Measurements from ENCODE around the gene AFF3.
"Not testable (repeated sequence)": the region's sequence is repeated elsewhere in the genome, so short reads cannot be mapped to it uniquely, and the experiment has no call there.

Gene AFF3

DNA sequence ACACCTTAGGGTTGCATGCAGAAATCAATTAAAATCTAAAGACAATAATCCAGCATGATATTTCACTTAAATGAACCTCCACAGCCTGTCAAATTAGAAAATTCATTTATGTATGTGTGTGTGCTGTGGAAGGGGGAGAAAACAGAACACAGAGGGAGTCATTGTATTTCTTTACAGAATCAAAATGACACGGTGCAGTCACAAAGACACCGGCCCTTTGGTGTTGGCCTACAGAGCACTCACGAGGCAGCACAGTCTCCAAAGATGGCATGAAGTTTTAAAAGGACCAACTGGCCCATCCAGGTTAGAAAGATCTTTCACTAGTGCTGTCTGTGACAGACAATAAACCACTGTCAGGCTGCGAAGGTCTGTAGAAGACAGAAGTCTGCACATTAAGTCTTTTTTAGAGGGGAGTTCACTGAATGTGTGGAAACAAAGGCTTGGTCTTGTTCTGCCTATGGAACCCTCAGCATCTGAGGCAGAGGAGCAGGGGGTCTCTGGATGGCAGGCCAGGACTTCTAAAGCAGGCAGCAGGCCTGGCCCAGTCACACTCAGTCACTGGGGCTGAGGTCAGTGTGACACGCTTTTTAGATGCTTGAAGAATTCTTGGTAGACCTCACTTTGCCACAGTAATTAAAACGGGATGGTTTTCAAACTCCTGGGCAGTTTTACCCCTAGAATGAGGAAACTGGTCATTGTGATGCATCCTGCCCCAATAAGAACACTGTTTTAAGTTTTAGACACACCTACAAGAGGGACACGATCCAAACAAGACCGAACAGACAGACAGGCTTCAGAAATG, 184.9 kb downstream of the AFF3 start:
- no peak for DNase-seq

DNA sequence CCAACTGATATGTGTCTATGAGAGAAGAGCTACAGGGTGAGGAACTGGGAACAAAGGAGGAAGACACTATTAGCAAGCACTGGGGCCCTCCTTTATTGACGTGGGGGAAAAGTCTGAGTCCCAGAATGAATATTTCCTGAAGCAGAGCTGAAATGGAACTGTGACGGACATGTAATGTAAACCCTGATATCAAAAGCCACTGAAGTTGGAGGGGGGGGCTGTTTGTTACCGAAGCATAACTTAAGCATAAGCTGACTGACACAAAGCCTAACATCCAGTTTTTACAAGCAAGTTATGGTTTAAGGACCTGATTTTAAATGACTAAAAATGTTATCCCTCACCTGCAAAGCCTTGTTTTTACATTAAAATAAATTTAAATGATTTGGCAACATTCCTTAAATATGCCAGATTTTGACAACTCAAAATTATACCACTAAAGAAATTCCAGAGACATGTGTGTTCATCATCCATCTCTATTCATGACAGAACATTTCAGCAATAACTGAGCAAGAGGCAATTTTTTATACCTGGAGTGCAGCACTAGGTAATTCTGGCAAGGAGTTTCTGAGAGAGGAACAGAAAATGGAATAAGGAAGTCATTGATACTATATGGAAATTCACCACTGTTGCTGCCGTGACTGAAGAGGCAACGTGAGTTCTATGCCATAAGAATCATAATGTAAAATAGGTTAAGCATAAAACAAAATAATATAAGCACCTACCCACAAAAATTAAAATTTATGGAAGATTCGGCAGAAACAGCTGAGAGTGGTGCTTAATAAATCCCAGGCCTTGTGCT, 186.0 kb downstream of the AFF3 start:
- DNase-seq, result no peak

- DNase-seq, result no peak
Measured at GRCh38 chr2:99953750-99954149, 188.6 kb downstream of the AFF3 start.

DNA sequence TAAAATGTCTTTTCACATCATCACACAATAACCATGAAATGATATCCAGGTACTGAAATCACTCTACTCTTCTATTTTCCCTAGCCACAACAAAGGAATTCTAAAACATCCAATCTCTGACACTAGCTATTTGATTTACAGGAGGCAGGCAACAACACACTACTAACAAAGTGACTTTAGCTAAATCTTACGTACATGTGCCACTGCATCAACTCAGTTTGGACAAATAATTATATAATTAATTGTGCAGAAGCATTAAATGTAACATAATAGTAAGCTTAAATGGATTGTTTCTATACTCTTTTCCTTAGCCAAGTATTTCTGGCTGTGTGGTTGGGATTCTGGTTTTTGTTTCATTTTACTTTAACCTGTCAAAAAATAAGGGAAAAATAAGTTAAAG, 192.4 kb downstream of the AFF3 start:
- no peak for DNase-seq

- no peak for DNase-seq
Measured at GRCh38 chr2:99949530-99949929, 192.9 kb downstream of the AFF3 start.

GRCh38 chr2:99948010-99948409, 194.4 kb downstream of the AFF3 start:
- DNase-seq, result no peak

DNA sequence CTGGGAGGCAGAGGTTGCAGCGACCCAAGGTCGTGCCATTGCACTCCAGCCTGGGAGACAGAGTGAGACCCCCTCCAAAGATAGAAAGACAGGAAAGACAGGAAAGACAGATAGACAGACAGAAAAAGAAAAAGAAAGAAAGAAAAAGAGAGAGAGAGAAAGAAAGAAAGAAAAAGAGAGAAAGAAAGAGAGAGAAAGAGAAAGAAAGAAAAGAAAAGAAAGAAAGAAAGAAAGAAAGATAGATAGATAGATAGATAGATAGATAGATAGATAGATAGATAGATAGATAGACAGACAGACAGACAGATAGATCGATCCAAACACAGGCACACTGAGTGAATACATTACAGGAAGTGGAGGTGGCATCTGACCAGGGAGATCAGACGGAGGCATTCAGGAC, 195.0 kb downstream of the AFF3 start:
- not testable (repeated sequence) for DNase-seq

DNA sequence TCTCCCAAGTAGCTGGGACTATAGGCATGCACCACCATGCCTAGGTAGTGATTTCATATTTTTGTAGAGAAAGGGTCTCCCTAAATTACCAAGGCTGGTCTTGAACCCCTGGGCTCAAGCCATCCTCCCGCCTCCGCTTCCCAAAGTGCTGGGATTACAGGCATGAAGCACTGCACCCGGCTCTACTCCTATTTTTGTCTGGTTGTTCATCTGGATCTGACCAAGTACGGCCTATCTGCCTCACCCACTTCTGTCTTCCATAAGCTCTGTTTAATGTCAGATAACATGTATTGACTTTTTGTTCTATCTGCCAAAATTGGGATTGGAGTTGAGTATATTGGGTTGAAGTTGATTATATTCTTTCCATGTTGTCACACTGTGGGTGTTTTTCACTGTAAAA, 198.4 kb downstream of the AFF3 start:
- no peak for DNase-seq

DNA sequence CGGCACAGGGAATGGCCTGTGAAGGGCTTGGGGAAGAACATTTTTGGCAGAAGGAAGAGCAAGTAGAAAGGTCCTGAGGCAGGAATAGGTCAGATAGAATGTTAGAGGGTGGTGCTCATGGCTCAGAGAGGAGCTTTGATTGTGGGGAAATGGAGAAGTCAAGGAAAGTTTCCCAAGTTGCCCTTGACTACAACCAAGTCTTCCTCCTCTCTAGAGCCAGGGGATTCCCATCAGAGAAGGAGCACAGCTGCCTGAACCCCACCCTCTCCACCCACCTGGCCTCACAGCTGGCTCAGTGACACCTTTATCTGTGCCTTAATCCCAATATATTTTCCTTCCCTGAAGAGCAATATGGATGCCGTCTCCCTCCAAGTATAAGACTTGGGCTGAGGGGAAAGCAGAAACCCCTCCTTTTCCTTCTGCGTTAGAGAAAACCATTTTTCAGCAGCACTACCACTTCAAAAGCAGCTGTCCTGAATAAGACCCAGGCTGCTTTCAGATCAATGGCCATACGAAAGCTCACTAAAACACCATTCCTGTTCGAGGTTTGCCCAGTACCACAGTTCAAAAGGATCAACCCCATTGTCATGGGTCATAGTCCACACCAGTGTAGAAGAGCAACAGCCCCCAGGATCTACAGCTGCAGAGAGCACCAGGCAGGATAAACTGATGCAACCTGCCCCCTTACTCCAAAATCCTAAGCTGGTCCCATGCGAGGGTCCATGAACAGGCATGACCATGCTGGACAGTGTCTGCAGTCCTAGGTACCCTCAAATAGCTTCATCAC, 199.6 kb downstream of the AFF3 start:
- DNase-seq, result no peak

GRCh38 chr2:99940963-99941362, 201.4 kb downstream of the AFF3 start:
- DNase-seq, result no peak

GRCh38 chr2:99939135-99939534, 203.3 kb downstream of the AFF3 start:
- no peak for DNase-seq

DNA sequence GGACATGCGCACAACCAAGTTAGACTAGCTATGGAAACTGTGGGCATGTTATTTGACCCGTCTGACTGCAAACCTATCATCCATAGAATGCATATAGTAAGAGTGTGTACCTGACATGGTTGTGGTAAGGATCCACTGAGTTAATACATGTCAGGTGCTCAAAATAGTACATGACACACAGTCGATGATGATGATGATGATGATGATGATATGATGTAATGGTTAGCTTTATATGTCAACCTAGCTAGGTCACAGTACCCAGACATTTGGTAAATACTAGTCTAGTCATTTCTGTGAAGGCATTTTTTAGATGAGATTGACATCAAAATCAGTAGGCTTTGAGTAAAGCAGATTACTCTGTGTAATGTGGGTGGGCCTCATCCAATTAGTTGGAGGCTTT, 204.1 kb downstream of the AFF3 start:
- no peak for DNase-seq

- DNase-seq, result no peak
Measured at GRCh38 chr2:99936065-99936464, 206.3 kb downstream of the AFF3 start.

DNA sequence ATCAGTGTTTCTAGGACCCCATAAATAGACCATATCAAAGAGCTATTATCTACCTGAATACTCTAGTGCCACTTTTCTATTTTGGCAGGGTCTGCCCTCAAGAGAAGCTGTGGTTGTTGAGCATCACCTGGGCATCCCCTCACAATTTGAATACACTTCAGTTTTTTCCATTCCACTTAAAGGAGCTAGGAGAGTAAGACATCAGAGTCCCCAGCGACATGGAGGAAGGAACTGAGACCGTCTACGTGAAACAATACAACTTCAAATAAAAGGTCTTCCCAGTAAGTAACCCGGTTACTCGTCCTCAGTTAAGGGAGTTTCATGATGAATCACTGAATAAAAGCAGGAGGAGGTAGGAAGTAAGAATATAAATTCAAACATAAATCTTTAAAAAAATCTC, 206.7 kb downstream of the AFF3 start:
- no peak for DNase-seq

- DNase-seq, result no peak
Measured at GRCh38 chr2:99933894-99934650, 208.3 kb downstream of the AFF3 start.

DNA sequence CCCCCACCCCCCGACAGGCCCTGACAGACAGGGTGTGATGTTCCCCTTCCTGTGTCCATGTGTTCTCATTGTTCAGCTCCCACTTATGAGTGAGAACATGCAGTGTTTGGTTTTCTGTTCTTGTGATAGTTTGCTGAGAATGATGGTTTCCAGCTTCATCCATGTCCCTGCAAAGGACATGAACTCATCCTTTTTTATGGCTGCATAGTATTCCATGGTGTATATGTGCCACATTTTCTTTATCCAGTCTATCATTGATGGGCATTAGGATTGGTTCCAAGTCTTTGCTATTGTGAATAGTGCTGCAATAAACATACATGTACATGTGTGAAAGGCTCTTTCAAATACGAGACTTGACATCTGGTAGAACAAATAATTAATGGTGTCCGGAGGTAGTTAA, 208.9 kb downstream of the AFF3 start:
- not testable (repeated sequence) for DNase-seq

- peak; percentile 2 for DNase-seq
Measured at GRCh38 chr2:99928470-99929053, 213.8 kb downstream of the AFF3 start.

GRCh38 chr2:99927690-99928207, 214.6 kb downstream of the AFF3 start:
- DNase-seq, result not testable (repeated sequence)

- DNase-seq, result no peak
Measured at GRCh38 chr2:99926986-99927385, 215.4 kb downstream of the AFF3 start.

DNA sequence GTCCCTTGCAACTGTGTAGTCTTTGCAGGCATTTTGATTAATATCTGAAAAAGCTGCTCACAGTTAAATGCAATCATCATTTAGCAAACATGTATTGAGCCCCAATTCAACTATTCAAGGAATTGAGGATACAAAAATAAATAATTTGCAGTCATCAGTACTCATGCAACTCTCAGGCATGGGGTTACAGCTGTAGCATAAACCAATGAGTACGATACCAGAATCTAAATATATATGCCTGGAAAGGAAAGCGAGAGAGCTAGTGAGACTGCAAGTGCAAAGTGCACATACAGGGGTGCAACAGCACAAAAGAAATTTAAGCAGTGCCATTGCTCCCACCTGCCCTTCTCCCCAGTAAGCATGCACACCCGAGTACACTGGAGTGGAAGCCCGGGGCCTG, 216.4 kb downstream of the AFF3 start:
- DNase-seq, result no peak

- no peak for DNase-seq
Measured at GRCh38 chr2:99922664-99923063, 219.7 kb downstream of the AFF3 start.

DNA sequence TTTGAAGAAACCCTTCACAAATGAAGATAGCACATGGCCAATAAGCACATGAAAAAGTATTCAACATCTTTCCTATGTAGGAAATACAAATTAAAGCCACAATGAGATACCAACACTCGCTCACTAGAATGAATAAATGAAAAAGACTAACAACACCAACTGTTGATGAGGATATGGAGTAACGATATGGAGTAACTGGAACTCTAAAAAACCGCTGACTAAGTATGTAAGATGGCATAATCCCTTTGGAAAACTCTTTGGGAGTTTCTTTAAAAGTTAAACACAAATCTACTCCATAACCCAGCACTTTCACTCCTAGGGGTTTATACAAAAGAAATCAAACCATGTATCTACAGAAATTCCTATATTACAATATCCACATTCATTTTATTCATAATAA, 220.5 kb downstream of the AFF3 start:
- DNase-seq, result no peak
